T-helper 9 cell (primary cell): Measurements from ENCODE around the gene ASCL4.
"Not testable (repeated sequence)": the region's sequence is repeated elsewhere in the genome, so short reads cannot be mapped to it uniquely, and the experiment has no call there.

Experiments used
- DNase-seq: peaks from one replicate; pipeline ENCODE4 v3.0.0-alpha.2; 2020
- total RNA-seq, 2 donors: gene quantifications; one replicate each; lab custom pipeline; 2026; lab: John Stamatoyannopoulos, UW

ASCL4 gene, protein sequence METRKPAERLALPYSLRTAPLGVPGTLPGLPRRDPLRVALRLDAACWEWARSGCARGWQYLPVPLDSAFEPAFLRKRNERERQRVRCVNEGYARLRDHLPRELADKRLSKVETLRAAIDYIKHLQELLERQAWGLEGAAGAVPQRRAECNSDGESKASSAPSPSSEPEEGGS
- 0 reads per million in 2 donors for total RNA-seq

DNA sequence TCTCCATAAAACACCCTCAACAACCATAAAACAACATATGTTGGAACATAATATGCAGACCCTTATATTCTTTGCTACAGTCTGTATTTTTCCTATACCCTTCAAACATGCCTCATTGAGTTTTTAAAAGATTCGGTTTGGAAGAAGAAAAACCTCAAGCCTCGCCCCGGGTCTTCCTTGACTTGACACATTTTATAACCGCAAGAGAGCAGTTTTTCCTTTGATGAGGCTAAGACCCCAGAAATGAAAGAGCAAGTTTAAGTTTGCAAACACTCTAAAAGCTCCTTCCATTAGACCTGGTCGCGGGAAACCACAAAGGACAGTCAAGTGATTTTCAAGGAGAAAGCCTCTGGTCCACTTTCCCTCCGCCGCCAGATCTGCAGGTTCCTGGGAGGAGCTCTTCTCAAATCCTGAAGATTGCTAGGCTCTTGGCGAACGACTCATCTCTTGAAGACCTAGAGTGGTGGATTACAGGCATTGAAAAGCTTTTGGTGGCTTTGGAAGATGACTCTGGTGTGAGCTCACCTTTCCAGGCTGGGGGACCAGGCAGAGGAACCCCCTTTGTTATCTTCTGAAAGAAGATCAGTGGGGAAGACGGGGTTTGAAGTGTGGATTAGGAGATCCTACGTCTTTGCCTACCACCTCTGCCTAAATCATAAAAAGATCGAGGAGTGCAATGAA, at the start of gene ASCL4:
TSS of gene ASCL4 (plus strand) at position 356 of the 681 bp plus-strand sequence. CDS start 515 bp downstream, outside the sequence.
- DNase-seq: no peak

DNA sequence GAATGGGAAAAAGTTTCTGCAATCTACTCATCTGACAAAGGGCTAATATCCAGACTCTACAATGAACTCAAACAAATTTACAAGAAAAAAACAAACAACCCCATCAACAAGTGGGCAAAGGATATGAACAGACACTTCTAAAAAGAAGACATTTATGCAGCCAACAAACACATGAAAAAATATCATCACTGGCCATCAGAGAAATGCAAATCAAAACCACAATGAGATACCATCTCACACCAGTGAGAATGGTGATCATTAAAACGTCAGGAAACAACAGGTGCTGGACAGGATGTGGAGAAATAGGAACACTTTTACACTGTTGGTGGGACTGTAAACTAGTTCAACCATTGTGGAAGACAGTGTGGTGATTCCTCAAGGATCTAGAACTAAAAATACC, 47.2 kb upstream of the ASCL4 start:
- not testable (repeated sequence) for DNase-seq

DNA sequence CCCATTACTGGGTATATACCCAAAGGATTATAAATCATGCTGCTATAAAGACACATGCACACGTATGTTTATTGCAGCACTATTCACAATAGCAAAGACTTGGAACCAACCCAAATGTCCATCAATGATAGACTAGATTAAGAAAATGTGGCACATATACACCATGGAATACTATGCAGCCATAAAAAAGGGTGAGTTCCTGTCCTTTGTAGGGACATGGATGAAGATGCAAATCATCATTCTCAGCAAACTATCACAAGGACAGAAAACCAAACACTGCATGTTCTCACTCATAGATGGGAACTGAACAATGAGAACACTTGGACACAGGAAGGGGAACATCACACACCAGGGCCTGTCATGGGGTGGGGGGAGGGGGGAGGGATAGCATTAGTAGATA, 46.8 kb upstream of the ASCL4 start:
- DNase-seq: not testable (repeated sequence)

DNA sequence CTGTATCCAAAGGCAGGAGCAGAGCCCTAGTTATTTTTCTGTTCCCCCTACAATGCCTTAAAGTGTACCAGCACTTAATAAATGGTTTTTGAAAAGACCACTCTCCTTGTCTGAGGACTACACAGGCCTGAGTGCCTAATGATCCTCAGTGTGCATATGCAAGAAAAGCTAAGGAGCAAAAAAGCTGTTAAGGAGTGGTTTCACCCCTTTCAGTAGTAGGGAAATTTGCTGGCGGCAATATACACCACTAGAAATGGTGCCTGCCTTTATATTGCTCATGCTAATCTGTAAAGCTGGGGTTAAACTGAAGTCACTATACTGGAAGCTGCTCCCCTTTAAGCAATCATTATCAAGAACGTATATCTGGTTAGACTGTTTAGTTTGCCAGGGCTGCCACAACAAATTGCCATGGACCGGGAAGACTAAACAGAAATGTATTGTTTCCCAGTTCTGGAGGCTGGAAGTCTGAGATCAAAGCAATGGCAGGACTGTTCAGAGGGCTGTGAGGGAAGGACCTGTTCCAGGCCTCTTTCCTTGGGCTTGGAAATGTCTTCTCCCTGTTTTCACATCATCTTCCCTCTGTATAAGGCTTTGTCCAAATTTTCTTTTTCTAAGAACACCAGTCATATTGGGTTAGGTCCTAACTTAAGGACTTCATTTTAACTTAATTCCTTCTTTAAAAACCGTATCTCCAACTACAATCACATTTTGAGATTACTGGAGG, 43.7 kb upstream of the ASCL4 start:
- no peak for DNase-seq

DNA sequence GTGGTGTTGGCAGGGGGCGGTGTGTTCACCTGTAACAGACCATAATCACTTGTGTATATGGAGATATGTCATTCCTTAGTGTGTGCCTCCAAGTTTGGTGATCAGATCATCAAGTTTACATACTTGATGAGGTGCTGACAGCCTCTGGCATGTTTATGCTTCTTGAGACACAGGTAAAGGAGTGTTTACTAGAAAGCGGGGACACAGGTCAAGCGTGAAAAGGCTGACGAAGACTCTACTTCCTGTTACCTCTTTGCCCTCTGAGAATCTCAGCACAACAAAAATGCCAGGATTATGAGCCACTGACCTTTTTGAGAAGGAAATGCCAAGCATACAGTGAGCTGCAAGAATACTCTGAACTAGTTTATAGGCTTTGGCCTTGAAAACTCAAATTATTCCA, 43.1 kb upstream of the ASCL4 start:
- no peak for DNase-seq

DNA sequence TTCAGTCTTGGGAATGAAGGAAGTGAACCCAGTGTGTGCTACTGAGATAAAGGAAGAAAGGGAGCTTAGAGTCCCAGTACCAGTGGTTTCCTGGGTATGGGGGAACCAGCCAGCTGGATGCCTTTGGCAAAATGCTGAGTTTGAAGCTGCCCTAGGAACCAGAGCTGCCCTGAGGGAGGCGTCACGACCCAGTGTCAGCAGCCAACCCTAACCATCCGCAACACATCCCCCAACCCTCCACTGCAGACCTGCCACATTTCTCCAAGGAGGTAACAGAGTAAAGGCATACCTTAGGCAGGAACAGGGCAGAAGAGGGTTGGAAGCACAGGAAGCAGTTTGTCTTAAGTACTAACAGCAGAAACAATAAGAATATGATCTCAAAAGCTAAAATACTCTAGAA, 42.1 kb upstream of the ASCL4 start:
- DNase-seq: no peak

DNA sequence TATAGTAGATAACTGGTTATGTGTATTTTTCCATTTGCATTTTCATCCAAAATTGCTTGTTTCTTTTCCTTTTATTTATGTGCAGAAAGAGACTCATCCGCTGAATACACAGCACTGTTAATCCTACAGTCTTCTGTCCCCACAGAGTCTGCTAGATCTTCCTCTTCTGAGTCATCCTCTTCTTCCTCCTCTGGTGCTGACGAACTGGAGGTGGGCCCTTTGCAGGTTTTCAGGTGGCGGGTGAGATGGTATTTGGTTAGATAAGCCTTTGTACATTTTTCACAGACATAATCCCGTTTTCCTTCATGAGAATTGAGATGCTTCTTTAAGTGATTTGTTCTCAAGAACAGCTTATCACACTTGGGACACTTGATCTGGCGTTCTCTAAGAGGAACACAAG, 40.4 kb upstream of the ASCL4 start:
- DNase-seq: no peak

DNA sequence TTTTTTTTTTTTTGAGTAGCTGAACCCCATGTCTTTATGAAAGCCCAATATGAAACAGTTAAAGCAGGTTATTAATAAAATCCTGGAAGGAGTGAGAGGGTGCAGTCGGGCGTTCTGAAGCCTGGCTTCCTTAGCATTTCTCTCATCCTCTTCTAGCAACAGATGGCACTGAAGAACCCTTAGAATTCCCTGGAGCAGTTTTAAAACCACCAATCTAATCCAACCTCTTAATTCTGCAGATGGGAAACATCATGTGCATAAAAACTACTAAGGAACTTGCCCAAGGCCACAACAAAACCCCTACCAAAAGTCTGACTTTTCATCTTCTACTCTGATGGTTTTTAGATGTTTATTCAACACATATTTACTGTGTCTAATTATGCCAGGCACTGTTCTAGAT, 38.7 kb upstream of the ASCL4 start:
- no peak for DNase-seq

DNA sequence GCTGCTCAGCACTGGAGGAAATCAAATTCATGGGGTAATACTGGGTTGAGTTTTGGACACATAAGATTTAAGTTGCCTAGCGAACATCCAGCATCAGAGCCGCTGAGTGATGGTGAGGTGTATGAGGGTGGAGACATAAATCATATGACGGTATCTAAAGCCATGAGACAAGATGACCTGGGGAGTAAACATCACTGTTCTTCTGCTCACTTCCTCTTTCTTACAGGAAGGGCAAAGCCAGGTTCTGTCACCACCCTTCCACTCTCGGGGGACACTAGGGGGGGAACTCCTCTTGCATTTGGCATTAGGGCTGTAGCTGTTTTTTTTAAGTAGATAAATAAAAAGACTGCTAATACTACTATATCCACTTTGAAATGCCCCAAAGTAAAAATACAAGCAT, 37.6 kb upstream of the ASCL4 start:
- no peak for DNase-seq

DNA sequence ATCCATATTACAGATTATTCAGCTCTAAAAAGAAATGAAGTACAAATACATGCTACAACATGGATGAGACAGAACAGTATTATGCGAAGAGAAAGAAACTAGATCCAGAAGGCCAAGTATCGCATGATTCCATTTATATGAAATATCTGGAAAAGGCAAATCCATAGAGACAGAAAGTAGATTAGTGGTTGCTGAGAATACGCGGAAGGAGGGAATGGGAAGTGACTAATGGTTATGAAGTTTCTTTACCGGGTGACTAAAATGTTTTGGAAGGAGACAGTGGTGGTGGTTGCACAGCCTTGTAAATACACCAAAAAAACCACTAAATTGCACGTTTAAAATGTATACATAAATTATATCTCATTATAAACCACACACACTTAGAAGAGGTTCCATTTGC, 26.0 kb upstream of the ASCL4 start:
- DNase-seq: no peak

DNA sequence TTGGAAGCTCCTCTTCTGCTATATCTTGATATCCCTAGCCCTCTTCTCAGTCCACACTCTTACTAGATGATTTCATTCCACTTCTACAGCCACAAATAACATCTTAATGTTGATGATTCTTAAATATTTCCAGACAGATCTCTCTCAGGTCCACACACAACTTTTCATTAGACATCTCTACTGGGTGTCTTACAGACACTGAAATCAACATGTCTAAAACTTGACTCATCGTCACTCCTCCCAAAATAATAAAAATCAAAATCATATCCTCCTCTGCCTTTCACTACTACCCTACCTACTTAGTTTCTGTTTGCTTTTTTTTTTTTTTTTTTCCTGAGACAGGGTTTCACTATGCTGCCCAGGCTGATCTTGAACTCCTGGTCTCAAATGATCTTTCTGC, 25.4 kb upstream of the ASCL4 start:
- no peak for DNase-seq

DNA sequence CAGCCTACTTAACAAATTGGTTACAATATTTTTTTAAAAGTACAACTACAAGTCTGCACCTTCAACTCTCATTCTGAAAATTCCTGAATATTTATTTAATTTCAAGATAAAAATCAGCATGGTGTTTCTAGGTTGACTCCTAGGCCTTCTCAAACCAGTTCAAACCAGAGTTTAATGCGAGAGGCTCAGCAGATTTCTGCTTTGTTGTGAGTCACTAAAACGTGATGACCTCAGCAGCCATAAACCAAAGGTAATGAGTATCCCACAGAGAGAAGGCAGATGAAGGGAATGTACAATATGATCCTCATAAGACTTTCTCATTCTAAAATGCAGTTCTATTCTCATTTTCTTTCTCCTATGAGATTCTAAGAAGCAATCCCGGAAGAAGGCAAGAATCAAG, 15.1 kb upstream of the ASCL4 start:
- no peak for DNase-seq

DNA sequence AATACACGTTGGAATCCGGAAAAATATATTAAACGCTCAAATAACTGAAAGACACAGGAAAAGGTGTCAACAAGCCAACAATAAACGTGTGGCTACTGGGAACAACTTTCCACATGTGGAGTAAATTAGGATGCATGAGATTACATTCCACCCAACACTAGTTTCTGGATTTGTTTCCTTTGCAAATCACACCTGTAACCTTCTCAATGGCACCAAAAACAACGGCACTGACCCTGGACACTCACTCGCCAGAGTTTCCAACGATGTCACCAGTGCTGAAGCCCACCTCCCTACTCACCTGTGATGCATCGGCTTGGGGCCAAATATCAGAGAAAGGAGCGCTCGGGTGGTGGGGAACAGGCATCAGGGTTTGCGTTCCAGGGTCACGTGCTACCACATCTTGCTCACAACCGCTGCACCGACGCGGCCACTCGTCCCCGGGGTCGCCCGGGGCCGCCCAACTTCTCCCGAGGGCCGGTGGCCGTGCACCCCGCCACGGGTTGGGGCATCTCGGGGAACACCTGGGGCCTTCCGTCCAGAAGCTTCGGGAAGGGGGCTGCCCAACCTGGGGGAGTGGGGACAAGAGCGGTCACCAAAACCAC, 14.2 kb upstream of the ASCL4 start:
- DNase-seq: peak; percentile 22

DNA sequence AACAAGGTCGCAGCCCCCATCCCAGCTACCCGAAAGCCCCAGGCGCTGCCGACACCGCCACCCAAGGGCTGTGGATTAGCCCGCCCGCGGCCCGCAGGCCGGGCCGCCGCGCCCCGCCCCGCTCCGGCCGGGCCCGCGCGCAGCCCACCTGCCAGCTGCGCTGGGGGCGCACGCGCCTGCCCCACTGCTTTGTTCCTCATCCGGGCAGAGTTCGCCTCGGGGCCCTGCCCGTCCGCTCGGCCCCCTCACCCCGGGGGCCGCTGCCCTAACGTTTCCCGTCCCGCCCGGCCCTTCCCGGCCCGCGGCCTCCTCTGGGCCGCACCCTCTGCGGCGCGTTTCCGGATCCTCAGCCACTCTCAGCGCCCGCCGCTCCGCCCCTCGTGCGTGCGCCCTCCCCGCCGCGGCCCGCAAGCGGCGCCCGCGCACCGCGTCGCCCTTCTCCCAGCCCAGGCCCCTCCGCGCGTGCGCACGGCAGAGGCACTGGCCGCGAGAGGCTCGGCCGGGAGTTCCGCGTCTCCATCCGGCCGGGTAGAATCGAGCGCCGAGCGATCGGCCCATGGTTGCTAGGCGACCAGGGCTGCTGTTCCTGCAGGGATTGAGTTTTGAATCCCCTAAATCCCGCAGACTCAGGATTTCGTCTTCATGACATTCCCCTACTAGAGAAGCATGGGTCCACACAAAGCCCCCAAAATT, 13.5 kb upstream of the ASCL4 start, which contains the start of gene PRDM4:
TSS of gene PRDM4 (minus strand) at position 329 of the 693 bp plus-strand sequence. CDS start 622 bp downstream, outside the sequence.
- DNase-seq: peak; percentile 83

DNA sequence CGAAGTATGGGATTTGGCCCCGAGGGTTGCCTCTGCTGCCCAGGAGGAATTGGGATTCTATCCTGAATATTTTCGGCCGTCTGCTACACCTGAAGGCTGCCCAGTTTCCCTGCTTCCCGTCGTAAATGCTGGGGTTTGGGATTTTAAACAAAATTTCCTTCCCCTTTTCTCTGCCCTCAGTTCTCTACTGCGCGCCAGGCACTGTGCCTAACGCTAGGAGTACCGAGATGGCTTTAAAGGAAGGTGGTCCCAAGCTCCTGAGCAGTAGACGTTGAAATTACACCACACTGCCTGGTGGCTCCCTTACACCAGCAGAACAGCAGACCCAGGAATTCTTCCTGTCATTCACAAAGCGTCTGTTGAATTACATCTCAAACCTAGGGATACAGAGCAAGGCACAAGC, 13.0 kb upstream of the ASCL4 start:
- no peak for DNase-seq

DNA sequence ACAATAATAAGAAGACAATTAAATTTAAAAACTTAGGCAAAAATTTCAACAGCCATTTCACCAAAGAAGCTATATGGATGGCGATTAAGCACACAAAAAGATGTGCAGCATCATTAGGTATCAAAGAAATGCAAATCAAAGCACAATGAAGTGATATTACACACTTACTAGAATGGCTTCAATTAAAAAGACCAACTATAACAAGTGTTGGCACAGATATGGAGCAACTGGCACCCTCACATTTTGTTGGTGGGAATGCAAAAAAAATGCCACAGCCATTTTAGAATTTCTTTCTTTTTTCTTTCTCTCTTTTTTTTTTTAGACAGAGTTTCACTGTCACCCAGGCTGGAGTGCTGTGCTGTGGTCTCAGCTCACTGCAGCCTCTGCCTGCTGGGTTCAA, 11.6 kb upstream of the ASCL4 start:
- no peak for DNase-seq

DNA sequence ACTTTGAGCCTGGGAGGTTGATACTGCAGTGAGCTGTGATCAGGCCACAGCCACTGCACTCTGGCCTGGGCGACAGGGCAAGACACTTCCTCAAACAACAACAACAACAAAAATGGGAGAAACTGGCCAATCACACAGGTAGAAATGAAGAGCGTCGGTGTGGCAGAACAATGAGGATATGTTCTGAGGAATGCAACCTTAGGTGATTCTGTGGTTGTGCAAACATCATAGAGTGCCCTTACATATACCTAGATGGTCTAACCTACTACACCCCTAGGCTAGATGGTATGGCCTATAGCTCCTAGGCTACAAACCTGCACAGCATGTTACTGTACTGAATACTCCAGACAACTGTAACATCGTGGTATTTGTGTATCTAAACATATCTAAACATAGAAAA, 9.9 kb upstream of the ASCL4 start:
- no peak for DNase-seq

DNA sequence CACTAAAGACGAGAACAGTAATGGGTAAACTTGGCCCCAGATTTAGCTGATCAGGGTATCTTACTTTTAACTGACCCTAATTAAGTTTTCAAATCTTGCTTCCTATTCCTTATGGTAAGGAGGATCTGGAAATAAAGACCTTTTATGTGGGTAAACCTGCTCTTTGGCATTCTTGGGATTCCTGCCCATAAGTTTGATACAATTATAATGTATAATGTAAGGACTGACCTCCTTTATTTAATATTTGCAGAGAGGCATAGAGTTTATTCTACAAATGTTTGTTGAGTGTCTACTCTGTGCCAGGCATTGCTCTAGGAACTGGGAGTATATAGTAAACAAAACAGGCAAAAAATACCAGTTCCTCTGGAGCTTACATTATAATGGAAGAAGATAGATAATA, 9.2 kb upstream of the ASCL4 start:
- DNase-seq: no peak

DNA sequence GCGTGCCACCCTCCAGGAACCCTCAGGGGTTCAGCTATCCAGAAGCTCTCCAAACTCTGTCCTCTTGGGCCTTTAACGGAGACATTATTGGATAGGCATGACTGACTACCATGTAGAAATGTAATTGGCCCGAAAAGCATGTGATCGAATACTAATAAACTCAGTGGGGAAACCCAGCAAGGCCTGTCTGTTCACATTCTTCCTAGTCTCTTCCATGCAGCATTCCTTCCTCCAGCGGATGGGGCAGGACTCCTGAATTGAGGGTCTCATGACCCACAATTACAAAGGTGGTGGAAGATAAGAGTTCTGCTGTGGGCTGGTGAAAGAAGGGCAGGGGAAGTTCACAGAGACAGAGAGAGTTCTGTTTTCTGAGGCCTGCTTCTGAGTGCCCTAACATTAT, 7.0 kb upstream of the ASCL4 start:
- no peak for DNase-seq

DNA sequence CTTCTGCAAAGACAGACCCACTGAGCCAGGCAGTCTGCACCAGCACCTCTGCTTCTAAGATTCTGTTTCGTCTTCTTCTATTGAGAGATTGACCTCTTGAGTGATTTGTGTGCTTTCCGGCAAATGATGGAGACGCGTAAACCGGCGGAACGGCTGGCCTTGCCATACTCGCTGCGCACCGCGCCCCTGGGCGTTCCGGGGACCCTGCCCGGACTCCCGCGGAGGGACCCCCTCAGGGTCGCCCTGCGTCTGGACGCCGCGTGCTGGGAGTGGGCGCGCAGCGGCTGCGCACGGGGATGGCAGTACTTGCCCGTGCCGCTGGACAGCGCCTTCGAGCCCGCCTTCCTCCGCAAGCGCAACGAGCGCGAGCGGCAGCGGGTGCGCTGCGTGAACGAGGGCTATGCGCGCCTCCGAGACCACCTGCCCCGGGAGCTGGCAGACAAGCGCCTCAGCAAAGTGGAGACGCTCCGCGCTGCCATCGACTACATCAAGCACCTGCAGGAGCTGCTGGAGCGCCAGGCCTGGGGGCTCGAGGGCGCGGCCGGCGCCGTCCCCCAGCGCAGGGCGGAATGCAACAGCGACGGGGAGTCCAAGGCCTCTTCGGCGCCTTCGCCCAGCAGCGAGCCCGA, 703 bp downstream of the ASCL4 start:
- DNase-seq: no peak

DNA sequence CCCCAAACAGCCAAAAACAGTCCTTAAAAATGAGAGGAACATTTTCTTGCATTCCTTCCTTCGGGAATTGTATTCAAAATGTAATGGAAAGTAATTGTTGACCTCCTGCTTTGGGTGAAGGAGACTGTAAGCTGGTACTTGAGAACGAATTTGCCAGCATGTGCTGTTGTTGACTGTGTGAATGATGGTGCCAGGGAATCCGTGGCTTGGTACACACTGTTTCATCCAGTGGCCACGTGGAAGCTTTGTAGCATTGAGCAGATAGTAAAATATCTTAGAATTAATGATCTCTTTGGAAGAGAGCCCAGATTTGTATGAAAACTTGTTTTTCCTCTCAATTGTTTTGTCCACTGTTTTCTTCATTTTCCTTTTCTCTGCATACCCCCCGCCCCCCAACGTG, 1.7 kb downstream of the ASCL4 start:
- DNase-seq: no peak

DNA sequence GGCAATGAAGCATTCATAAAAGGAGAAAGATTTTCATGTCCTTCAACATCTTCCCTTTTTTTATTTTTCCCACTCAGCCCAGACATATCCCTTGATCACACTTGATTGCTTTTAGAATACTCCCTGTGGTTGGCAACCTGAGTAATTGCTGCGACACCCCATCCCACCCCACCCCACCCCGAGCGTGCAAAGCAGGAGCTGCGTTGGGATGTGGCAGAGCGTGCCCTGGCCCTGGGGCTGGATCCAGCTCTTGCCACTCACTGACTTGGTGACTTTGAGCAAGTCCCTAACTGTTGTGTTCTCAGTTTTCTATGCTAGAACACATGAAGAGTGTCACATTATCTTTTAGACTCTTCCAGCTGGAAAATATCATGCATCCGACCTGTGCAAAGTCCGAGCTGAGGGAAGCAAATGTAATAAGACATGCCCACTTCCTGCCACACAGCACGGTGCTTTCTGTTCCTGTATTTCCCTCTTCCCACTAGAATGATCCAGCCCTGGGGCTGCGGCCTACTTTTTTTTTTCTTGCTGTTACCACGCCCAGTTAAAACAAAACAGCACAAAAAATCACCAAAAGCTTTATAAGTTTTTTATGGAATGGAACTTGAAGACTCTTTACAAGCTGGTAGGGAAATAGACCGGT, 4.0 kb downstream of the ASCL4 start:
- no peak for DNase-seq
